ENCODE measurements around the gene YJU2.

DNA sequence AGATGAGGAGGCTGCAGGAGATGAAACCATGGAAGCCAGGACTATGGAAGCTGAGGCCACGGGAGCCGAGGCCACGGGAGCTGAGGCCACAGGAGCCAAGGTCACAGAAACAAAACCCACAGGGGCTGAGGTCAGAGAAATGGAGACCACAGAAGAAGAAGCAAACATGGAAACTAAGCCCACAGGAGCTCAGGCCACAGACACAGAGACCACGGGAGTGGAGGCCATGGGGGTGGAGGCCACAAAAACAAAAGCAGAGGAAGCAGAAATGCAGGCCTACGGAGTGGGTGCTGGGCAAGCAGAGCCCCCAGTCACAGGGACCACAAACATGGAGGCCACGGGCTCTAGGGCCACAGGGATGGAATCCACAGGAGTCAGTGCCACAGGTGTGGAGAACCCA is 30.0 kb upstream of the YJU2 start:
- TF ChIP-seq CTCF (IDR thresholded peaks at IDR 0.05; ENCODE audit: borderline replicate concordance, extremely low read depth, low read length, poor library complexity, severe bottlenecking) (no peak), EZH2 (IDR thresholded peaks at IDR 0.05; ENCODE audit: borderline replicate concordance, low read depth, low read length, severe bottlenecking) (no peak)
